SK-N-SH treated with all-trans-retinoic acid at 6 μM for 48 hours (cell line): ENCODE measurements around the gene NCAPG2.

Source experiments
- ARNTL ChIP-seq: fragments of 450-650 bp; formaldehyde crosslinking; IDR thresholded peaks from 2 replicates; pipeline ENCODE4 v1.5.0; 2020; ENCODE audit warnings: low read depth, mild to moderate bottlenecking, moderate library complexity, borderline replicate concordance
- CSDC2 ChIP-seq: fragments of 250-450 bp; sonication (Bioruptor Pico); IDR thresholded peaks from 2 replicates; pipeline ENCODE4 v1.5.0; 2020; ENCODE audit warnings: mild to moderate bottlenecking, moderate library complexity
- GLIS3 ChIP-seq: fragments of 250-450 bp; sonication (Bioruptor Pico); IDR thresholded peaks from 2 replicates; pipeline ENCODE4 v1.5.0; 2020; ENCODE audit warnings: mild to moderate bottlenecking, moderate library complexity
- OSR1 ChIP-seq: fragments of 250-450 bp; sonication (Bioruptor Pico); IDR thresholded peaks from 2 replicates; pipeline ENCODE4 v1.8.0; 2022; ENCODE audit warnings: moderate library complexity, mild to moderate bottlenecking, inconsistent platforms
- RARB ChIP-seq: fragments of 250-450 bp; sonication (Bioruptor Pico); IDR thresholded peaks from 2 replicates; pipeline ENCODE4 v1.8.0; 2021; ENCODE audit warnings: mild to moderate bottlenecking, moderate library complexity
- SNAI2 ChIP-seq: fragments of 250-450 bp; sonication (Bioruptor Pico); IDR thresholded peaks from 2 replicates; pipeline ENCODE4 v1.5.0; 2020; ENCODE audit warnings: mild to moderate bottlenecking, moderate library complexity
- TOX ChIP-seq: fragments of 250-450 bp; sonication (Bioruptor Pico); IDR thresholded peaks from 2 replicates; pipeline ENCODE4 v1.8.0; 2021; ENCODE audit warnings: mild to moderate bottlenecking, moderate library complexity, borderline replicate concordance
- TSHZ2 ChIP-seq: fragments of 250-450 bp; sonication (Bioruptor Pico); IDR thresholded peaks from 2 replicates; pipeline ENCODE4 v1.5.0; 2020; ENCODE audit warnings: mild to moderate bottlenecking, moderate library complexity
- ZFP3 ChIP-seq: fragments of 250-450 bp; sonication (Bioruptor Pico); IDR thresholded peaks from 2 replicates; pipeline ENCODE4 v1.5.0; 2020; ENCODE audit warnings: mild to moderate bottlenecking, moderate library complexity
- ZFP30 ChIP-seq: fragments of 450-650 bp; formaldehyde crosslinking; IDR thresholded peaks from 2 replicates; pipeline ENCODE4 v1.5.0; 2022; ENCODE audit warnings: mild to moderate bottlenecking, moderate library complexity
- ZNF565 ChIP-seq: fragments of 450-650 bp; formaldehyde crosslinking; conservative IDR thresholded peaks from 2 replicates; pipeline ENCODE4 v1.5.0; 2020; ENCODE audit warnings: low read depth, mild to moderate bottlenecking, moderate library complexity
- ZNF70 ChIP-seq: fragments of 450-650 bp; formaldehyde crosslinking; IDR thresholded peaks from 2 replicates; pipeline ENCODE4 v1.5.0; 2020; ENCODE audit warnings: mild to moderate bottlenecking, moderate library complexity
- TF ChIP-seq, protein P1 (sequence below): fragments of 250-450 bp; sonication (Bioruptor Pico); IDR thresholded peaks from 2 replicates; pipeline ENCODE4 v1.5.1; 2020; ENCODE audit warnings: low read depth, mild to moderate bottlenecking, moderate library complexity
- TF ChIP-seq, protein P2 (sequence below): fragments of 250-450 bp; sonication (Bioruptor Pico); IDR thresholded peaks from 2 replicates; pipeline ENCODE4 v1.8.0; 2021; ENCODE audit warnings: low read depth, mild to moderate bottlenecking, moderate library complexity, borderline replicate concordance

DNA sequence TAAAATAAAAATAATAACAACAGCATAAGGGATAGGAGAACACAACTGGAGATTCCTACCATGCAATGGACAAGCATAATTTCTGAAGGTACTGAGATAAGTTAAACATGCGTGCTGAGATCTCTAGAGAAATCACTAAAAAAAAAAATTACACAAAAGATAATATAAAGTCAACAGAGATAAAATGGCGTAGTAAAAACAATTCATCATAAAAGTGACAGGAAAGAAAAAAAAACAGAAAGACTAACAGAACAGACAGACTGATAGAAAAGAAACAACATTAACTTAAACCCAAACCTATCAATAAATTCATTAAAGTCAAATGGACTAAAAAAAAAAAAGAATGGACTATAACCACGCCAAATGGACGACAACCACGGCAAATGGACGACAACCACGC lies 56.4 kb downstream of the NCAPG2 start:
- TF ChIP-seq ZNF565 (CRISPR knock-in tag) (no peak), ARNTL (CRISPR knock-in tag) (no peak), RARB (no peak), ZFP30 (no peak), OSR1 (CRISPR knock-in tag) (no peak), TSHZ2 (CRISPR knock-in tag) (no peak), ZNF70 (no peak), TOX (CRISPR knock-in tag) (no peak), CSDC2 (no peak), SNAI2 (no peak), GLIS3 (CRISPR knock-in tag) (no peak), ZFP3 (no peak)
- TF ChIP-seq, protein P1, sequence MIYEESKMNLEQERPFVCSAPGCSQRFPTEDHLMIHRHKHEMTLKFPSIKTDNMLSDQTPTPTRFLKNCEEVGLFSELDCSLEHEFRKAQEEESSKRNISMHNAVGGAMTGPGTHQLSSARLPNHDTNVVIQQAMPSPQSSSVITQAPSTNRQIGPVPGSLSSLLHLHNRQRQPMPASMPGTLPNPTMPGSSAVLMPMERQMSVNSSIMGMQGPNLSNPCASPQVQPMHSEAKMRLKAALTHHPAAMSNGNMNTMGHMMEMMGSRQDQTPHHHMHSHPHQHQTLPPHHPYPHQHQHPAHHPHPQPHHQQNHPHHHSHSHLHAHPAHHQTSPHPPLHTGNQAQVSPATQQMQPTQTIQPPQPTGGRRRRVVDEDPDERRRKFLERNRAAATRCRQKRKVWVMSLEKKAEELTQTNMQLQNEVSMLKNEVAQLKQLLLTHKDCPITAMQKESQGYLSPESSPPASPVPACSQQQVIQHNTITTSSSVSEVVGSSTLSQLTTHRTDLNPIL: no peak
- TF ChIP-seq, protein P2, sequence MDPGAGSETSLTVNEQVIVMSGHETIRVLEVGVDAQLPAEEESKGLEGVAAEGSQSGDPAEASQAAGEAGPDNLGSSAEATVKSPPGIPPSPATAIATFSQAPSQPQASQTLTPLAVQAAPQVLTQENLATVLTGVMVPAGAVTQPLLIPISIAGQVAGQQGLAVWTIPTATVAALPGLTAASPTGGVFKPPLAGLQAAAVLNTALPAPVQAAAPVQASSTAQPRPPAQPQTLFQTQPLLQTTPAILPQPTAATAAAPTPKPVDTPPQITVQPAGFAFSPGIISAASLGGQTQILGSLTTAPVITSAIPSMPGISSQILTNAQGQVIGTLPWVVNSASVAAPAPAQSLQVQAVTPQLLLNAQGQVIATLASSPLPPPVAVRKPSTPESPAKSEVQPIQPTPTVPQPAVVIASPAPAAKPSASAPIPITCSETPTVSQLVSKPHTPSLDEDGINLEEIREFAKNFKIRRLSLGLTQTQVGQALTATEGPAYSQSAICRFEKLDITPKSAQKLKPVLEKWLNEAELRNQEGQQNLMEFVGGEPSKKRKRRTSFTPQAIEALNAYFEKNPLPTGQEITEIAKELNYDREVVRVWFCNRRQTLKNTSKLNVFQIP (CRISPR knock-in tag): no peak
